ENCODE measurements around the gene KRT83. TPM values are rescaled to one million over a fixed set of nuclear protein-coding genes. Genes with fewer than 3 reads are reported as not detected.

Gene KRT83
- 11.6 and 20.4 TPM in 2 replicates for polyA plus RNA-seq (2011; rRNA removed)
- polyA plus RNA-seq (2012; cell fraction: cytosol; rRNA removed) = 2.3 TPM in 2 replicates
- 1.4 and 1.8 TPM in 2 replicates for polyA plus RNA-seq (2012; cell fraction: nucleus; rRNA removed)
- polyA plus RNA-seq (2017; fragmentation: RNase III; extraction: RNeasy Plus Mini Kit Qiagen cat#74134 plus additional on column Dnase treatment) = 43.3 to 52.1 TPM (median 44.8 TPM) in 3 replicates
- polyA minus RNA-seq (2011; rRNA and poly(A)+ RNA removed) = 3.5 and 4.8 TPM in 2 replicates

GRCh38 chr12:52320784-52321400 is at the start of gene KRT83:
Gene KRT83, minus strand, starts transcription at chr12:52321398. Its CDS starts 63 bp downstream, at chr12:52321335.
- Histone ChIP-seq H3K4me3 (no peak within 1 kb of the TSS), H3K9me3 (no peaks in the 10 kb centered on the region), H3K27ac (peak within 1 kb of the TSS; percentile 51 to 81; a peak in 4 of 6 replicates), H3K4me2 (no peak within 1 kb of the TSS), H3K4me1 (peaks cover 7% of the 10 kb centered on the region; the same call in 1 of the 3 replicates)
- TF ChIP-seq ZSCAN20 (CRISPR knock-in tag; IDR thresholded peaks at IDR 0.05) = no peak
- WGBS (ENCODE audit: missing lambda C conversion rate) = 93% methylated on average over 34 of the region's 35 CpGs
- DNase-seq (ENCODE audit: low read depth in 1 of 2, low spot score in 1 of 2) (no peak), FAIRE-seq (no peak), ATAC-seq (no peak)
- ChIA-PET POLR2A (no interaction called here), CTCF (interaction anchor here (0.8 to 15.7 kb wide), 9 partner anchors 11 to 564 kb away, joined by 3 to 387 read pairs (median 3); partner anchors contain the start of gene KRT86)

- Histone ChIP-seq H3K4me3 (no peak overlapping the region), H3K27ac (peak overlapping the region; percentile 30 to 67; a peak in 5 of 6 replicates), H3K9me3 (peaks cover 5% of the 10 kb centered on the region; the same call in 1 of the 3 replicates), H3K4me2 (no peak overlapping the region), H3K4me1 (peaks cover 10% of the 10 kb centered on the region; the same call in 1 of the 3 replicates)
- ChIA-PET POLR2A (interaction anchor here (0.5 kb wide), 1 partner anchor 511 kb away, joined by 3 read pairs; no protein-coding TSS in a partner anchor), CTCF (interaction anchor here (0.6 to 46.1 kb wide), 13 partner anchors 10 to 504 kb away, joined by 3 to 1221 read pairs (median 6); no protein-coding TSS in a partner anchor)
- FAIRE-seq (no peak), ATAC-seq (no peak), DNase-seq (ENCODE audit: low read depth in 1 of 2, low spot score in 1 of 2) (no peak)
- WGBS (ENCODE audit: missing lambda C conversion rate) = 81% methylated on average over 6 of the region's 6 CpGs
- TF ChIP-seq JUNB (IDR thresholded peaks at IDR 0.05) (no peak), ZSCAN20 (CRISPR knock-in tag; IDR thresholded peaks at IDR 0.05) (no peak), CTCF (IDR thresholded peaks at IDR 0.05) (no peak), HOXB13 (CRISPR knock-in tag; IDR thresholded peaks at IDR 0.05; ENCODE audit: low read depth) (no peak), RCOR1 (IDR thresholded peaks at IDR 0.05; ENCODE audit: low read depth, low read length) (no peak)
Observed at GRCh38 chr12:52369809-52370208, 48.6 kb upstream of the KRT83 start.

- FAIRE-seq (no peak), ATAC-seq (no peak), DNase-seq (ENCODE audit: low read depth in 1 of 2, low spot score in 1 of 2) (no peak)
- Histone ChIP-seq H3K4me3 (no peak overlapping the region), H3K4me2 (no peak overlapping the region), H3K27ac (peak overlapping the region; percentile 42 to 67; a peak in 4 of 6 replicates), H3K9me3 (peaks cover 5% of the 10 kb centered on the region; the same call in 1 of the 3 replicates), H3K4me1 (peaks cover 10% of the 10 kb centered on the region; the same call in 1 of the 3 replicates)
- CTCF ChIA-PET = interaction anchor here (1.3 to 46.1 kb wide), 11 partner anchors 9 to 504 kb away, joined by 3 to 1221 read pairs (median 6); no protein-coding TSS in a partner anchor
- POLR2A ChIA-PET = no interaction called here
- 60% methylated on average over 3 of the region's 3 CpGs for WGBS (ENCODE audit: missing lambda C conversion rate)
- no peak for TF ChIP-seq RARB (CRISPR knock-in tag; IDR thresholded peaks at IDR 0.05)
Observed at GRCh38 chr12:52369211-52369610, 48.0 kb upstream of the KRT83 start.

- H3K4me3 ChIP-seq = no peak overlapping the region
- H3K4me1 ChIP-seq = peaks cover 10% of the 10 kb centered on the region; the same call in 1 of the 3 replicates
- ChIA-PET CTCF (interaction anchor here (0.5 to 46.1 kb wide), 13 partner anchors 9 to 505 kb away, joined by 3 to 1221 read pairs (median 5); no protein-coding TSS in a partner anchor), POLR2A (no interaction called here)
- peaks cover under 1% of the 10 kb centered on the region; the same call in 1 of the 3 replicates for H3K9me3 ChIP-seq
- no peak for ATAC-seq
- no peak for FAIRE-seq
- peak overlapping the region; percentile 42 to 67; a peak in 5 of 6 replicates for H3K27ac ChIP-seq
- no peak overlapping the region for H3K4me2 ChIP-seq
- WGBS (ENCODE audit: missing lambda C conversion rate) = 66% methylated on average over 3 of the region's 3 CpGs
- TF ChIP-seq ZFP36 (IDR thresholded peaks at IDR 0.05; ENCODE audit: borderline replicate concordance, partially characterized antibody) (peak; percentile 68), RFX5 (IDR thresholded peaks at IDR 0.05) (no peak)
- peak in 1 of 2 experiments; percentile 41 for DNase-seq (ENCODE audit: low read depth in 1 of 2, low spot score in 1 of 2)
Observed at GRCh38 chr12:52368508-52368907, 47.3 kb upstream of the KRT83 start.

- Histone ChIP-seq H3K9me3 (no peaks in the 10 kb centered on the region), H3K4me1 (peaks cover 10% of the 10 kb centered on the region; the same call in 1 of the 3 replicates), H3K4me3 (no peak overlapping the region), H3K4me2 (no peak overlapping the region), H3K27ac (peak overlapping the region in 1 of 2 experiments; percentile 67; a peak in 2 of 6 replicates)
- ATAC-seq (no peak), FAIRE-seq (no peak), DNase-seq (ENCODE audit: low read depth in 1 of 2, low spot score in 1 of 2) (no peak)
- whole genome bisulfite sequencing (ENCODE audit: missing lambda C conversion rate) = 89% methylated on average over 6 of the region's 6 CpGs
- POLR2A ChIA-PET = no interaction called here
- CTCF ChIA-PET = interaction anchor here (0.9 to 46.1 kb wide), 7 partner anchors 23 to 506 kb away, joined by 3 to 1221 read pairs (median 5); no protein-coding TSS in a partner anchor
- TF ChIP-seq BCL3 (IDR thresholded peaks at IDR 0.05) = no peak
- TF ChIP-seq ELK1 (IDR thresholded peaks at IDR 0.05; ENCODE audit: low read depth, low read length) = no peak
- no peak for TF ChIP-seq CBX8 (IDR thresholded peaks at IDR 0.05)
- TF ChIP-seq KDM5A (IDR thresholded peaks at IDR 0.05) = no peak
- TF ChIP-seq JUNB (IDR thresholded peaks at IDR 0.05) = no peak
- no peak for TF ChIP-seq FOSL2 (IDR thresholded peaks at IDR 0.05)
- TF ChIP-seq FOSL2 (CRISPR knock-in tag; IDR thresholded peaks at IDR 0.05) = no peak
- TF ChIP-seq USF2 (IDR thresholded peaks at IDR 0.05) = no peak
- TF ChIP-seq EP300 (IDR thresholded peaks at IDR 0.05) = no peak
- no peak for TF ChIP-seq BHLHE40 (IDR thresholded peaks at IDR 0.05; ENCODE audit: low read depth, low read length)
- no peak for TF ChIP-seq FOXS1 (CRISPR knock-in tag; IDR thresholded peaks at IDR 0.05)
- TF ChIP-seq NFE2L2 (conservative IDR thresholded peaks at IDR 0.05; ENCODE audit: low read length) = no peak
- TF ChIP-seq ZNF302 (CRISPR knock-in tag; IDR thresholded peaks at IDR 0.05) = no peak
Observed at GRCh38 chr12:52367876-52368275, 46.7 kb upstream of the KRT83 start.
